SK-N-SH (cell line): Measurements from ENCODE around the gene MAGEA8. TPM values are rescaled to one million over a fixed set of nuclear protein-coding genes. Genes with fewer than 3 reads are reported as not detected.

Experiments used
- CTCF ChIA-PET: fragments of 300-600, 350-600 bp; formaldehyde crosslinking; extraction: SDS; loops from one replicate; lab custom pipeline; 2021; lab: Yijun Ruan, JAX
- POLR2A ChIA-PET: fragments of 350-600 bp; sonication (Branson Sonifier 250); formaldehyde crosslinking; extraction: SDS; loops from one replicate; lab custom pipeline; 2020; ENCODE audit warnings: antibody characterized with exemption, inconsistent platforms; lab: Yijun Ruan, JAX
- DNase-seq: peaks from one replicate; pipeline ENCODE4 v3.0.0; 2012
- H2AFZ ChIP-seq: fragments of 200-600 bp; sonication (generic); 2 replicates; pipeline ENCODE4 v1.8.1; 2016; ENCODE audit warnings: antibody characterized with exemption, mild to moderate bottlenecking, low read depth
- H3F3A ChIP-seq: fragments of 200-600 bp; sonication (generic); replicated peaks from 2 replicates; pipeline ENCODE3; 2016; ENCODE audit warnings: antibody characterized with exemption, mild to moderate bottlenecking; ENCODE audit not compliant: insufficient read depth
- H3K27ac ChIP-seq, 2 experiments: fragments of 200-500 bp in 1 of 2; fragments of 200-600 bp in 1 of 2; sonication (Bioruptor generic) in 1 of 2; sonication (generic), shearing (Covaris generic) in 1 of 2; 2 replicates each; pipeline versions ENCODE4 v1.5.1 to v1.6.1; 2014 to 2016; ENCODE audit warnings: low read depth in 2 of 2, inconsistent platforms in 1 of 2, low read length in 1 of 2, mild to moderate bottlenecking in 1 of 2, mixed read lengths in 1 of 2
- H3K27me3 ChIP-seq: fragments of 200-600 bp; sonication (generic), shearing (Covaris generic); 2 replicates; pipeline ENCODE4 v1.6.1; 2016; ENCODE audit warnings: mixed run types; ENCODE audit not compliant: insufficient read depth
- H3K36me3 ChIP-seq, 2 experiments: fragments of 200-500 bp in 1 of 2; fragments of 200-600 bp in 1 of 2; sonication (Bioruptor generic) in 1 of 2; sonication (generic) in 1 of 2; replicated peaks in 1 of 2; 2 replicates each; pipeline versions ENCODE3 to v1.5.1; 2014 to 2016; ENCODE audit warnings: low read length in 1 of 2, mild to moderate bottlenecking in 1 of 2; ENCODE audit not compliant: insufficient read depth in 2 of 2, control insufficient read depth in 1 of 2
- H3K4me1 ChIP-seq, 2 experiments: fragments of 200-500 bp in 1 of 2; fragments of 200-600 bp in 1 of 2; sonication (Bioruptor generic) in 1 of 2; sonication (generic), shearing (Covaris generic) in 1 of 2; 2 replicates each; pipeline versions ENCODE4 v1.5.1 to v1.6.1; 2014 to 2016; ENCODE audit warnings: low read depth in 1 of 2, low read length in 1 of 2, mixed run types in 1 of 2; ENCODE audit not compliant: insufficient read depth in 2 of 2, control insufficient read depth in 1 of 2
- H3K4me2 ChIP-seq: fragments of 200-600 bp; sonication (generic), shearing (Covaris generic); 2 replicates; pipeline ENCODE4 v1.6.1; 2017; ENCODE audit warnings: mixed run types
- H3K4me3 ChIP-seq, 2 experiments: fragments of 200-500 bp in 1 of 2; fragments of 200-600 bp in 1 of 2; sonication (Bioruptor generic) in 1 of 2; sonication (generic), shearing (Covaris generic) in 1 of 2; 2 replicates each; pipeline versions ENCODE4 v1.5.1 to v1.8.1; 2014 to 2016; ENCODE audit warnings: low read depth in 2 of 2, inconsistent platforms in 1 of 2, low read length in 1 of 2, mild to moderate bottlenecking in 1 of 2, mixed read lengths in 1 of 2, moderate library complexity in 1 of 2
- H3K79me2 ChIP-seq: fragments of 200-600 bp; sonication (generic); 2 replicates; pipeline ENCODE4 v1.8.1; 2017; ENCODE audit warnings: mild to moderate bottlenecking; ENCODE audit not compliant: insufficient read depth
- H3K9ac ChIP-seq: fragments of 200-600 bp; sonication (generic); 2 replicates; pipeline ENCODE4 v1.6.1; 2017; ENCODE audit warnings: mixed run types
- H3K9me2 ChIP-seq: fragments of 200-600 bp; sonication (generic); 2 replicates; pipeline ENCODE4 v1.6.1; 2017; ENCODE audit warnings: mixed run types
- H3K9me3 ChIP-seq: fragments of 200-600 bp; sonication (generic); 2 replicates; pipeline ENCODE4 v1.6.1; 2017; ENCODE audit warnings: mixed run types, mild to moderate bottlenecking, moderate library complexity
- H4K20me1 ChIP-seq: fragments of 200-600 bp; sonication (generic); 2 replicates; pipeline ENCODE4 v1.6.1; 2017; ENCODE audit warnings: mild to moderate bottlenecking, mixed run types; ENCODE audit not compliant: insufficient read depth
- ELF1 ChIP-seq: IDR thresholded peaks from 2 replicates; pipeline ENCODE4 v1.4.0; 2012
- EP300 ChIP-seq, 2 experiments: IDR thresholded peaks; 2 replicates each; pipeline versions ENCODE4 v1.4.0 to v1.6.1; 2012; ENCODE audit warnings: borderline replicate concordance in 1 of 2, low read depth in 1 of 2, low read length in 1 of 2
- FOXM1 ChIP-seq: IDR thresholded peaks from 2 replicates; pipeline ENCODE4 v1.4.0; 2012; ENCODE audit warnings: low read depth, mild to moderate bottlenecking
- GABPA ChIP-seq: IDR thresholded peaks from 2 replicates; pipeline ENCODE4 v1.4.0; 2012; ENCODE audit warnings: low read depth, mild to moderate bottlenecking
- MXI1 ChIP-seq: IDR thresholded peaks from 2 replicates; pipeline ENCODE4 v1.6.1; 2012; ENCODE audit warnings: mild to moderate bottlenecking, low read depth, low read length, improper control_type of control experiment
- PBX3 ChIP-seq: IDR thresholded peaks from 2 replicates; pipeline ENCODE4; 2012
- POLR2AphosphoS5 ChIP-seq: IDR thresholded peaks from 2 replicates; pipeline ENCODE4 v1.6.1; 2012; ENCODE audit warnings: low read depth, low read length
- RCOR1 ChIP-seq: fragments of 150-350 bp; IDR thresholded peaks from 2 replicates; pipeline ENCODE4 v1.6.1; 2017; ENCODE audit warnings: antibody characterized with exemption, low read length
- REST ChIP-seq: IDR thresholded peaks from 2 replicates; pipeline ENCODE4 v1.6.1; 2012; ENCODE audit warnings: mild to moderate bottlenecking, low read depth, low read length, moderate library complexity
- RXRA ChIP-seq: IDR thresholded peaks from 2 replicates; pipeline ENCODE4 v1.4.0; 2012; ENCODE audit warnings: low read depth, mild to moderate bottlenecking, borderline replicate concordance
- SIN3A ChIP-seq: IDR thresholded peaks from 2 replicates; pipeline ENCODE4 v1.6.1; 2012; ENCODE audit warnings: low read depth, mild to moderate bottlenecking, low read length, moderate library complexity, borderline replicate concordance
- SMC3 ChIP-seq: IDR thresholded peaks from 2 replicates; pipeline ENCODE4 v1.6.1; 2012; ENCODE audit warnings: low read depth, low read length, improper control_type of control experiment
- TCF12 ChIP-seq: IDR thresholded peaks from 2 replicates; pipeline ENCODE4 v1.4.0; 2012
- USF1 ChIP-seq: IDR thresholded peaks from 2 replicates; pipeline ENCODE4 v1.4.0; 2012; ENCODE audit warnings: low read depth, borderline replicate concordance
- polyA plus RNA-seq, 3 experiments: library from polyadenylated mRNA; depleted of rRNA; stranded (reverse); fragments of >200 nt; gene quantifications; 2 replicates each; pipeline ENCODE4 v1.2.3, GENCODE V29; 2012
- TF ChIP-seq, protein P1 (sequence below): IDR thresholded peaks from 2 replicates; pipeline ENCODE4 v1.4.0; 2012; ENCODE audit warnings: low read depth, borderline replicate concordance
- TF ChIP-seq, protein P2 (sequence below): fragments of 150-350 bp; IDR thresholded peaks from 2 replicates; pipeline ENCODE4 v1.6.1; 2016; ENCODE audit warnings: mild to moderate bottlenecking, low read depth, low read length

Gene MAGEA8
- polyA plus RNA-seq, 1 of the 3 experiments (the other 2 are of a cell fraction): 0.20 TPM

DNA sequence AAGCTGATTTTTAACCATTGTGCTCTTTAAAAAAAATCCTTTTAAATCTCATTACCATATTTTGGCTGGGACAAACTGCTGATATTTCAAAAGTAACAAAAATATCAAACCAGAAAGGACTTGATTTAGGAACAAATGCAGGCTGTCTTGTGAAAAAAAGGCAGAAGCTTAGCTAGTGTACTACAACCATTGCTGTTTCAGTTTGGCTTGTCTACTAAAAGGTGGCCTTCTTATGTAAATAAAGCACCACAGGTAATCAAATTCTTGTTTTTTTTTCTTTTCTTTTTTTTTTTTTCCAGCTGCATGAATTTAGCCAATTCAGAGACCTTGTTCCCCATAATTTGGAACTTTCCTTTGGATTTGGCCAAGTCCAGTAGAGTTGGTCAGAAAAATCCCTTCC is 43.8 kb upstream of the MAGEA8 start:
- H3K4me3 ChIP-seq: no peak overlapping the region
- no peak for TF ChIP-seq GABPA
- no peak for TF ChIP-seq POLR2AphosphoS5
- TF ChIP-seq PBX3: no peak
- no peak for TF ChIP-seq RXRA
- no peak for TF ChIP-seq RCOR1
- TF ChIP-seq, protein P1, sequence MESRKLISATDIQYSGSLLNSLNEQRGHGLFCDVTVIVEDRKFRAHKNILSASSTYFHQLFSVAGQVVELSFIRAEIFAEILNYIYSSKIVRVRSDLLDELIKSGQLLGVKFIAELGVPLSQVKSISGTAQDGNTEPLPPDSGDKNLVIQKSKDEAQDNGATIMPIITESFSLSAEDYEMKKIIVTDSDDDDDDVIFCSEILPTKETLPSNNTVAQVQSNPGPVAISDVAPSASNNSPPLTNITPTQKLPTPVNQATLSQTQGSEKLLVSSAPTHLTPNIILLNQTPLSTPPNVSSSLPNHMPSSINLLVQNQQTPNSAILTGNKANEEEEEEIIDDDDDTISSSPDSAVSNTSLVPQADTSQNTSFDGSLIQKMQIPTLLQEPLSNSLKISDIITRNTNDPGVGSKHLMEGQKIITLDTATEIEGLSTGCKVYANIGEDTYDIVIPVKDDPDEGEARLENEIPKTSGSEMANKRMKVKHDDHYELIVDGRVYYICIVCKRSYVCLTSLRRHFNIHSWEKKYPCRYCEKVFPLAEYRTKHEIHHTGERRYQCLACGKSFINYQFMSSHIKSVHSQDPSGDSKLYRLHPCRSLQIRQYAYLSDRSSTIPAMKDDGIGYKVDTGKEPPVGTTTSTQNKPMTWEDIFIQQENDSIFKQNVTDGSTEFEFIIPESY: no peak
- no peak for TF ChIP-seq SIN3A
- no peak for TF ChIP-seq FOXM1
- TF ChIP-seq, protein P2, sequence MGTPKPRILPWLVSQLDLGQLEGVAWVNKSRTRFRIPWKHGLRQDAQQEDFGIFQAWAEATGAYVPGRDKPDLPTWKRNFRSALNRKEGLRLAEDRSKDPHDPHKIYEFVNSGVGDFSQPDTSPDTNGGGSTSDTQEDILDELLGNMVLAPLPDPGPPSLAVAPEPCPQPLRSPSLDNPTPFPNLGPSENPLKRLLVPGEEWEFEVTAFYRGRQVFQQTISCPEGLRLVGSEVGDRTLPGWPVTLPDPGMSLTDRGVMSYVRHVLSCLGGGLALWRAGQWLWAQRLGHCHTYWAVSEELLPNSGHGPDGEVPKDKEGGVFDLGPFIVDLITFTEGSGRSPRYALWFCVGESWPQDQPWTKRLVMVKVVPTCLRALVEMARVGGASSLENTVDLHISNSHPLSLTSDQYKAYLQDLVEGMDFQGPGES: no peak
- TF ChIP-seq REST: no peak
- no peak for TF ChIP-seq USF1
- no peak for TF ChIP-seq TCF12
- no peak for TF ChIP-seq MXI1
- TF ChIP-seq EP300 (IDR thresholded peaks at IDR 0.05; ENCODE audit: borderline replicate concordance in 1 of 2, low read depth in 1 of 2, low read length in 1 of 2): no peak
- no peak for TF ChIP-seq ELF1
- no peak for TF ChIP-seq SMC3
- H3K4me1 ChIP-seq: no peaks in the 10 kb centered on the region
- H4K20me1 ChIP-seq: no peaks in the 10 kb centered on the region
- H2AFZ ChIP-seq: no peak overlapping the region
- ChIA-PET POLR2A (no interaction called here), CTCF (interaction anchor here (0.9 kb wide), 1 partner anchor 38 kb away, joined by 3 read pairs; no protein-coding TSS in a partner anchor)
- H3K27ac ChIP-seq: no peak overlapping the region
- H3K79me2 ChIP-seq: no peaks in the 10 kb centered on the region
- H3K9me3 ChIP-seq: no peaks in the 10 kb centered on the region
- DNase-seq: no peak
- H3K9me2 ChIP-seq: no peaks in the 10 kb centered on the region
- H3K4me2 ChIP-seq: no peak overlapping the region
- H3K9ac ChIP-seq: no peak overlapping the region
- H3F3A ChIP-seq: no peaks in the 10 kb centered on the region
- H3K27me3 ChIP-seq: peaks cover 12% of the 10 kb centered on the region; the same call in 1 of the 2 replicates
- no peaks in the 10 kb centered on the region for H3K36me3 ChIP-seq
